ENCODE results near the gene NXPE3. TPM values are rescaled to one million over a fixed set of nuclear protein-coding genes. Genes with fewer than 3 reads are reported as not detected.

NXPE3 gene
- total and polyA plus RNA-seq, 2 of the 8 experiments (the other 6 are each of a cell fraction or from before 2014, with no cell fraction given), result 10.9 to 22.7 TPM

GRCh38 chr3:101836160-101836559 is 57.1 kb downstream of the NXPE3 start:
- Histone ChIP-seq H3K9me3 (ENCODE audit: insufficient read depth in 2 of 2, low read depth in 1 of 2, low read length in 1 of 2) (no peaks in the 10 kb centered on the region), H3K4ac (replicated peaks; ENCODE audit: insufficient read length, low read depth, low read length) (no peak overlapping the region), H3K27me3 (replicated peaks in 1 of 4; ENCODE audit: control insufficient read depth in 3 of 4, extremely low read depth in 1 of 4, insufficient read depth in 3 of 4, low read length in 3 of 4) (no peaks in the 10 kb centered on the region), H3K9ac (replicated peaks in 1 of 4; ENCODE audit: extremely low read depth in 1 of 4, low read depth in 3 of 4, low read length in 3 of 4) (no peak overlapping the region), H2BK15ac (ENCODE audit: low read length) (no peak overlapping the region), H4K91ac (replicated peaks; ENCODE audit: insufficient read length, low read length) (no peak overlapping the region), H3K18ac (ENCODE audit: extremely low read depth, low read length) (no peak overlapping the region), H4K8ac (ENCODE audit: extremely low read depth, insufficient read depth, low read length) (no peak overlapping the region), H3K79me1 (ENCODE audit: low read depth, low read length) (no peaks in the 10 kb centered on the region), H3K23me2 (ENCODE audit: low read depth, low read length) (no peaks in the 10 kb centered on the region), H2BK5ac (ENCODE audit: low read depth, low read length) (no peak overlapping the region), H3K36me3 (ENCODE audit: control insufficient read depth in 2 of 4, insufficient read depth in 4 of 4, low read length in 3 of 4) (peaks cover 0 to 3% (median 0%) of the 10 kb centered on the region in 4 experiments; a peak in 1 of 8 replicates), H3K27ac (ENCODE audit: low read depth, low read length) (no peak overlapping the region), H3K79me2 (ENCODE audit: control insufficient read depth in 1 of 2, insufficient read depth in 2 of 2, low read length in 2 of 2) (no peaks in the 10 kb centered on the region), H3K4me2 (ENCODE audit: insufficient read depth in 1 of 2, low read depth in 2 of 2, low read length in 2 of 2) (no peak overlapping the region), H3K23ac (ENCODE audit: insufficient read length) (no peak overlapping the region), H3K14ac (ENCODE audit: insufficient read length) (no peak overlapping the region), H2AK5ac (ENCODE audit: low read depth, low read length) (no peak overlapping the region), H2BK120ac (replicated peaks; ENCODE audit: low read depth, low read length) (no peak overlapping the region), H3K4me1 (replicated peaks in 1 of 4; ENCODE audit: control insufficient read depth in 3 of 4, insufficient read depth in 4 of 4, low read length in 3 of 4) (peaks cover 0 to 3% (median 0%) of the 10 kb centered on the region in 4 experiments; a peak in 1 of 7 replicates), H2BK20ac (ENCODE audit: low read length) (no peak overlapping the region), H2BK12ac (ENCODE audit: low read depth, low read length) (no peak overlapping the region), H3K4me3 (ENCODE audit: extremely low read depth in 1 of 4, insufficient read depth in 2 of 4, low read depth in 3 of 4, low read length in 4 of 4) (no peak overlapping the region), H4K5ac (ENCODE audit: insufficient read length, low read depth, low read length) (no peak overlapping the region), H2AFZ (ENCODE audit: low read length) (no peak overlapping the region), H3K56ac (replicated peaks; ENCODE audit: insufficient read length, low read depth, low read length) (no peak overlapping the region), H4K20me1 (replicated peaks in 1 of 2; ENCODE audit: control insufficient read depth in 1 of 2, insufficient read depth in 2 of 2, low read length in 2 of 2) (no peaks in the 10 kb centered on the region)
- 91% methylated on average over 6 of the region's 6 CpGs; no CpG with 5 or more reads in 1 of the 2 experiments for whole genome bisulfite sequencing, 2 experiments (ENCODE audit: extremely low coverage in 1 of 2, insufficient coverage in 1 of 2, insufficient read length in 1 of 2, insufficient replicate concordance in 2 of 2, low coverage in 1 of 2, low lambda C conversion rate in 2 of 2, missing lambda C conversion rate in 1 of 2)
- FAIRE-seq, result no peak
- POLR2A ChIA-PET (ENCODE audit: partially characterized antibody), result interaction anchor here (1.1 to 4.0 kb wide), 4 partner anchors 9 to 15 kb away, joined by 3 to 16 read pairs (median 4); partner anchors contain the start of gene NFKBIZ
- no peak for DNase-seq (ENCODE audit: low read depth in 1 of 2, low spot score in 2 of 2)
- CTCF ChIA-PET (ENCODE audit: partially characterized antibody), result interaction anchor here (0.6 to 1.3 kb wide), 3 partner anchors 22 to 389 kb away, joined by 3 to 7 read pairs (median 3); no protein-coding TSS in a partner anchor
- no peak for TF ChIP-seq JUND (IDR thresholded peaks at IDR 0.05; ENCODE audit: low read length)
- TF ChIP-seq SP1 (IDR thresholded peaks at IDR 0.05; ENCODE audit: low read depth, low read length), result no peak
- TF ChIP-seq USF2 (IDR thresholded peaks at IDR 0.05; ENCODE audit: low read length), result no peak
- TF ChIP-seq EZH2 (IDR thresholded peaks at IDR 0.05; ENCODE audit: low read depth, low read length, severe bottlenecking), result no peak
- TF ChIP-seq POLR2A (IDR thresholded peaks at IDR 0.05; ENCODE audit: control extremely low read depth in 1 of 2, low read depth in 2 of 2, low read length in 2 of 2), result no peak
- TF ChIP-seq E2F6 (IDR thresholded peaks at IDR 0.05), result no peak
- TF ChIP-seq GABPA (IDR thresholded peaks at IDR 0.05; ENCODE audit: borderline replicate concordance, insufficient read depth, low read length), result no peak
- no peak for TF ChIP-seq KDM4A (IDR thresholded peaks at IDR 0.05; ENCODE audit: low read depth, low read length, severe bottlenecking)
- no peak for TF ChIP-seq CHD2 (IDR thresholded peaks at IDR 0.05; ENCODE audit: low read length)
- TF ChIP-seq EP300 (IDR thresholded peaks at IDR 0.05; ENCODE audit: borderline replicate concordance in 1 of 2, low read depth in 2 of 2, low read length in 2 of 2), result no peak
- no peak for TF ChIP-seq MAX (IDR thresholded peaks at IDR 0.05)
